Keratinocyte (primary cell): ENCODE measurements around the gene TMEM233.

Experiments
- CTCF ChIP-seq, 3 experiments: IDR thresholded peaks in 1 of 3; conservative IDR thresholded peaks in 1 of 3; optimal IDR thresholded peaks in 1 of 3; 2 replicates in 2 of 3; 3 replicates in 1 of 3; pipeline versions ENCODE3 to v1.5.1; 2011; ENCODE audit warnings: low read length in 3 of 3, mild to moderate bottlenecking in 3 of 3, moderate library complexity in 2 of 3, control low read depth in 1 of 3, inconsistent platforms in 1 of 3; ENCODE audit not compliant: insufficient read depth in 2 of 3; ENCODE audit errors: extremely low read depth in 1 of 3
- EZH2 ChIP-seq: IDR thresholded peaks from one replicate; pipeline ENCODE4 v1.6.1; 2012; ENCODE audit warnings: inconsistent platforms, mild to moderate bottlenecking, low read length, moderate library complexity

- TF ChIP-seq CTCF (optimal IDR thresholded peaks at IDR 0.05 in 1 of 3, IDR thresholded peaks at IDR 0.05 in 1 of 3, conservative IDR thresholded peaks at IDR 0.05 in 1 of 3; ENCODE audit: extremely low read depth in 1 of 3, insufficient read depth in 2 of 3, low read length in 3 of 3), result no peak
- no peak for TF ChIP-seq EZH2
Measured at GRCh38 chr12:119661882-119662281, 68.3 kb downstream of the TMEM233 start.
